HL-60 (cell line): ENCODE measurements around the gene RTF1.

ENCODE experiments used
- DNase-seq, 2 experiments: peaks; one replicate each; pipeline ENCODE4 v3.0.0-alpha.2; 2010 to 2020; ENCODE audit warnings: low read depth in 1 of 2, low spot score in 1 of 2
- H3K27ac ChIP-seq: fragments of 250-450 bp; sonication (Bioruptor Pico); replicated peaks from 2 replicates; pipeline ENCODE4 v1.5.1; 2020; ENCODE audit warnings: mild to moderate bottlenecking, moderate library complexity
- H3K27me3 ChIP-seq: fragments of 250-450 bp; sonication (Bioruptor Pico); 2 replicates; pipeline ENCODE4 v1.5.1; 2021; ENCODE audit warnings: mild to moderate bottlenecking, moderate library complexity; ENCODE audit not compliant: insufficient read depth, poor library complexity, severe bottlenecking
- H3K4me3 ChIP-seq: replicated peaks from 2 replicates; pipeline ENCODE4 v1.5.1; 2011; ENCODE audit warnings: mild to moderate bottlenecking, control low read depth, low read length; ENCODE audit not compliant: insufficient read depth
- CTCF ChIP-seq: IDR thresholded peaks from one replicate; pipeline ENCODE4 v1.5.1; 2011; ENCODE audit warnings: low read length, control low read depth, inconsistent platforms; ENCODE audit not compliant: insufficient read depth
- GABPA ChIP-seq: IDR thresholded peaks from 2 replicates; pipeline ENCODE4 v1.6.1; 2012; ENCODE audit warnings: low read depth
- POLR2AphosphoS5 ChIP-seq: IDR thresholded peaks from 2 replicates; pipeline ENCODE4 v1.6.1; 2012; ENCODE audit warnings: low read depth
- REST ChIP-seq: IDR thresholded peaks from 2 replicates; pipeline ENCODE4 v1.6.1; 2012; ENCODE audit warnings: low read depth; ENCODE audit not compliant: insufficient replicate concordance
- SPI1 ChIP-seq: IDR thresholded peaks from 2 replicates; pipeline ENCODE4 v1.6.1; 2012; ENCODE audit warnings: low read depth, mild to moderate bottlenecking, borderline replicate concordance

Gene RTF1

DNA sequence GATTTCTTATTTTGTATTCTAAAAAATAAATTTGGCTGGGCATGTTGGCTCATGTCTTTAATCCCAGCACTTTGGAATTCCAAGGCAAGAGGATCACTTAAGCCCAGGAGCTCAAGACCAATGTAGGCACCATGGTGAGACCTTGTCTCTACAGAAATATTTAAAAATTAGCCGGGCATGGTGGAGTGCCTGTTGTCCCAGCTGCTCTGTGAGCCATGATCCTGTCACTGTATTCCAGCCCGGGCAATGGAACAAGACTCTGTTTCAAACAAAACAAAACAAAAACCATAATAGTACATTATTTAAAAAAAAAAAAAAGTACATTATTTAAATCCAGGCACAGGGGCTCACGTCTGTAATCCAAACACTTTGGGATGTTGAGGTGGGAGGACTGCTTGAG, 5.5 kb upstream of the RTF1 start:
- Histone ChIP-seq H3K27ac (no peak overlapping the region), H3K4me3 (no peak overlapping the region), H3K27me3 (no peaks in the 10 kb centered on the region)
- no peak for DNase-seq
- TF ChIP-seq REST (no peak), POLR2AphosphoS5 (no peak), GABPA (no peak), CTCF (no peak), SPI1 (no peak)

DNA sequence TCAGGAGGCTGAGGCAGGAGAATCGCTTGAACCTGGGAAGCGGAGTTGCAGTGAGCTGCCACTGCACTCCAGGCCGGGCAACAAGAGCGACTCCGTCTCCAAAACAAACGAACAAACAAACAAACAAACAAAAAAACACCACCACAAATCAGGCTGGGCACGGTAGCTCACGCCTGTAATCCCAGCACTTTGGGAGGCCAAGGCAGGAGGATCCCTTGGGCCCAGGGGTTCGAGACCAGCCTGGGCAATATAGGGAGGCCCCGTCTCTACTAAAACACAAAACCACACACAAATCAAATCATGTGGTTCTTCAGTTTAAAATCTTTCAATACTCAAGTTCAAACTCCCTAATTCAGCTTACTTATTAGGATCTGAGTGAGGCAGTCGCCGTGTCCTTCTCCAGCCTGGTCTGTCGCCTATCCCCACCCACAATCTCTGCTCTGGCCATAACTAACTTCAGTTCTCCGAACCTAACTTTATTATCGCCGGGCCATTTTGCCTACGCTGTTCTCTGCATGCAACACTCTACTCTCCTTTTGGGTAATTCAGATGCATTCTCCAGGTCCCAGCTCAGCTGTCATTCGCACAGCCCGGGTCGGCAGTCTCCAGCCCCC, 660 bp upstream of the RTF1 start:
- Histone ChIP-seq H3K4me3 (peak overlapping the region; percentile 96), H3K27me3 (no peaks in the 10 kb centered on the region), H3K27ac (peak overlapping the region; percentile 66)
- no peak for DNase-seq
- TF ChIP-seq SPI1 (no peak), REST (no peak), CTCF (no peak), POLR2AphosphoS5 (no peak), GABPA (no peak)

- Histone ChIP-seq H3K27ac (peak overlapping the region; percentile 71), H3K27me3 (no peaks in the 10 kb centered on the region)
Measured at GRCh38 chr15:41417418-41418195, 712 bp downstream of the RTF1 start.

More at GRCh38 chr15:41417418-41418195, 712 bp downstream of the RTF1 start:
- DNase-seq, result peak; percentile 41 to 50
- TF ChIP-seq SPI1 (no peak), POLR2AphosphoS5 (no peak), REST (no peak), CTCF (no peak), GABPA (no peak)
- H3K4me3 ChIP-seq, result peak overlapping the region; percentile 96
